ENCODE data around the gene SSH2. TPM values are rescaled to one million over a fixed set of nuclear protein-coding genes. Genes with fewer than 3 reads are reported as not detected.

Gene SSH2
- total and polyA plus RNA-seq, 4 donors: 7.5 to 14.1 (median 11.2) TPM

Small RNA genes lying within 50 kb of the gene (small RNA-seq; reads per million reads assigned to genes)
- gene RF00156 (not detected), gene RF01210 (not detected), gene RNU6-920P (not detected)

Other genes with a start within 250 kb of the SSH2 start
- under 1 TPM; under 0.01 to 0.05 TPM for gene EFCAB5, start 11.4 kb upstream of the SSH2 start, total RNA-seq
- gene EFCAB5, start 11.4 kb upstream of the SSH2 start, polyA plus RNA-seq: not detected
- gene NSRP1, start 186.6 kb upstream of the SSH2 start, total RNA-seq: 10 to 100 TPM in 1 of 2 donors, 1 to 10 TPM in 1; 8.5 to 11.4 TPM
- gene NSRP1, start 186.6 kb upstream of the SSH2 start, polyA plus RNA-seq: 10 to 100 TPM in 1 of 2 donors, 1 to 10 TPM in 1; 7.0 to 25.7 TPM